Endothelial cell of umbilical vein (primary cell): Measurements from ENCODE around the gene CMIP. TPM values are rescaled to one million over a fixed set of nuclear protein-coding genes. Genes with fewer than 3 reads are reported as not detected.

Source experiments
- BruUV-seq: library from RNA; stranded (reverse); fragments of 400-500 nt; replicated peaks from 2 replicates; lab custom pipeline; 2021; lab: Mats Ljungman, UMichigan
- CTCF ChIA-PET: fragments of 300-600, 350-600 bp; sonication (Branson Sonifier 250); formaldehyde crosslinking; loops from one replicate; lab custom pipeline; 2021; ENCODE audit warnings: antibody characterized with exemption, inconsistent platforms; lab: Charles Lee
- POLR2A ChIA-PET: fragments of 300-600, 350-600 bp; sonication (Branson Sonifier 250); formaldehyde crosslinking; loops from one replicate; lab custom pipeline; 2021; ENCODE audit warnings: antibody characterized with exemption, inconsistent platforms; lab: Charles Lee
- DNase-seq: peaks from one replicate; pipeline ENCODE4 v3.0.0-alpha.2; 2011; ENCODE audit warnings: low read depth, low spot score
- FAIRE-seq: peaks from 2 replicates; lab custom pipeline; 2011; peaks lifted over from hg19 to GRCh38; lab: Jason Lieb, UNC
- H2AFZ ChIP-seq: 2 replicates; pipeline ENCODE4 v1.6.0; 2012; ENCODE audit warnings: low read depth, low read length, control low read depth, inconsistent platforms
- H3K27ac ChIP-seq: 2 replicates; pipeline ENCODE4 v1.5.1; 2011; ENCODE audit warnings: low read depth, mild to moderate bottlenecking, control low read depth, low read length, moderate library complexity; ENCODE audit not compliant: insufficient read depth
- H3K27me3 ChIP-seq, 2 experiments: 2 replicates each; pipeline versions ENCODE4 v1.6.0 to v1.6.1; 2011; ENCODE audit warnings: low read length in 2 of 2, mixed read lengths in 1 of 2; ENCODE audit not compliant: control insufficient read depth in 2 of 2, insufficient read depth in 2 of 2
- H3K36me3 ChIP-seq, 2 experiments: 2 replicates in 1 of 2; 3 replicates in 1 of 2; pipeline ENCODE4 v1.5.1; 2011; ENCODE audit warnings: low read length in 2 of 2, mild to moderate bottlenecking in 1 of 2, moderate library complexity in 1 of 2; ENCODE audit not compliant: control insufficient read depth in 2 of 2, insufficient read depth in 2 of 2; ENCODE audit errors: extremely low read depth in 1 of 2
- H3K4me1 ChIP-seq: 3 replicates; pipeline ENCODE4 v1.5.1; 2011; ENCODE audit warnings: mild to moderate bottlenecking, low read length; ENCODE audit not compliant: control insufficient read depth, insufficient read depth; ENCODE audit errors: extremely low read depth
- H3K4me2 ChIP-seq: 2 replicates; pipeline ENCODE4 v1.6.1; 2011; ENCODE audit warnings: low read length, control low read depth, mixed read lengths; ENCODE audit not compliant: insufficient read depth
- H3K4me3 ChIP-seq, 3 experiments: fragments of 200-600 bp in 1 of 3; sonication (generic), shearing (Covaris generic) in 1 of 3; replicated peaks in 1 of 3; 2 replicates each; pipeline ENCODE4 v1.5.1; 2011 to 2016; ENCODE audit warnings: control low read depth in 3 of 3, low read length in 3 of 3, mild to moderate bottlenecking in 2 of 3, inconsistent platforms in 1 of 3, low read depth in 1 of 3, moderate library complexity in 1 of 3; ENCODE audit not compliant: insufficient read depth in 1 of 3
- H3K79me2 ChIP-seq: 2 replicates; pipeline ENCODE4 v1.6.0; 2012; ENCODE audit warnings: low read length, inconsistent platforms; ENCODE audit not compliant: control insufficient read depth, insufficient read depth
- H3K9ac ChIP-seq: replicated peaks from 2 replicates; pipeline ENCODE3; 2011; ENCODE audit warnings: low read length, control low read depth; ENCODE audit not compliant: insufficient read depth; ENCODE audit errors: extremely low read depth
- H3K9me1 ChIP-seq: replicated peaks from 3 replicates; pipeline ENCODE4 v1.6.0; 2011; ENCODE audit warnings: mild to moderate bottlenecking, low read length; ENCODE audit not compliant: control insufficient read depth, insufficient read depth; ENCODE audit errors: extremely low read depth
- H3K9me3 ChIP-seq: replicated peaks from 2 replicates; pipeline ENCODE4 v1.5.1; 2012; ENCODE audit warnings: low read length, inconsistent platforms; ENCODE audit not compliant: control insufficient read depth, insufficient read depth
- H4K20me1 ChIP-seq: replicated peaks from 2 replicates; pipeline ENCODE3; 2011; ENCODE audit warnings: mild to moderate bottlenecking, low read length; ENCODE audit not compliant: control insufficient read depth, insufficient read depth; ENCODE audit errors: extremely low read depth
- CTCF ChIP-seq, 2 donors: IDR thresholded peaks; 1 replicate in 1 of 2; 2 replicates in 1 of 2; pipeline ENCODE4 v1.5.1; 2011; ENCODE audit warnings: low read length in 2 of 2, mild to moderate bottlenecking in 2 of 2, moderate library complexity in 2 of 2, control low read depth in 1 of 2, inconsistent platforms in 1 of 2, low read depth in 1 of 2; ENCODE audit not compliant: insufficient read depth in 1 of 2; ENCODE audit errors: extremely low read depth in 1 of 2
- EZH2 ChIP-seq: IDR thresholded peaks from 2 replicates; pipeline ENCODE4 v1.6.1; 2012; ENCODE audit warnings: borderline replicate concordance, low read depth, mild to moderate bottlenecking, moderate library complexity, low read length, inconsistent platforms; ENCODE audit not compliant: severe bottlenecking
- FOS ChIP-seq: IDR thresholded peaks from 2 replicates; pipeline ENCODE4 v1.6.1; 2011; ENCODE audit warnings: mild to moderate bottlenecking, low read length, moderate library complexity, borderline replicate concordance; ENCODE audit not compliant: insufficient read depth
- GATA2 ChIP-seq: IDR thresholded peaks from 2 replicates; pipeline ENCODE4 v1.7.0; 2011; ENCODE audit warnings: low read depth, mild to moderate bottlenecking, moderate library complexity, mixed read lengths, low read length; ENCODE audit not compliant: insufficient read length, insufficient read depth
- JUN ChIP-seq: IDR thresholded peaks from 2 replicates; pipeline ENCODE4 v1.6.1; 2011; ENCODE audit warnings: borderline replicate concordance, low read depth; ENCODE audit not compliant: insufficient read length, insufficient read depth
- MAX ChIP-seq: IDR thresholded peaks from 2 replicates; pipeline ENCODE4 v1.6.1; 2011; ENCODE audit not compliant: insufficient read depth, insufficient read length
- MYC ChIP-seq: IDR thresholded peaks from one replicate; pipeline ENCODE4 v1.6.1; 2011; ENCODE audit warnings: mild to moderate bottlenecking, low read depth, low read length
- POLR2A ChIP-seq: IDR thresholded peaks from 2 replicates; pipeline ENCODE4 v1.6.1; 2012; ENCODE audit warnings: low read depth, mild to moderate bottlenecking, control low read depth, low read length
- POLR2AphosphoS5 ChIP-seq: IDR thresholded peaks from 2 replicates; pipeline ENCODE4 v1.6.1; 2012; ENCODE audit warnings: low read depth, mild to moderate bottlenecking, control low read depth, low read length, moderate library complexity; ENCODE audit not compliant: insufficient read depth
- dilution Hi-C: fragments of 300-500 bp; cut with MboI; formaldehyde crosslinking; loops from one replicate; pipeline ENCODE4 v1.15.0; 2019; ENCODE audit warnings: low sequenced_read_pairs; ENCODE audit not compliant: extremely low pct_ligation_motif_present
- intact Hi-C: fragments of 100-400 bp; cut with micrococcal nuclease; formaldehyde crosslinking; loops from one replicate; pipeline ENCODE4 v1.10.0; 2022
- polyA plus RNA-seq, 4 experiments: library from polyadenylated mRNA; depleted of rRNA in 3 of 4; stranded (reverse) in 3 of 4; unstranded in 1 of 4; fragments of >200 nt; gene quantifications; 2 replicates each; pipeline versions ENCODE4 v1.2.1 to v1.2.3, GENCODE V29; 2011 to 2012; ENCODE audit warnings: missing spikeins in 1 of 4
- total RNA-seq: library from RNA; stranded (reverse); gene quantifications from 2 replicates; pipeline ENCODE4 v1.2.3, GENCODE V29; 2021

CMIP gene
- total and polyA plus RNA-seq, 2 donors (not counting 3 experiments of a cell fraction or from before 2014, with no cell fraction given), result 29.0 to 101 TPM

GRCh38 chr16:81646561-81646960 lies 202.0 kb downstream of the CMIP start:
- DNase-seq (no peak), FAIRE-seq (no peak)
- Histone ChIP-seq H2AFZ (no peak overlapping the region), H4K20me1 (no peaks in the 10 kb centered on the region), H3K4me1 (peaks cover 5% of the 10 kb centered on the region), H3K4me3 (no peak overlapping the region), H3K4me2 (no peak overlapping the region), H3K27me3 (no peaks in the 10 kb centered on the region), H3K9me1 (no peaks in the 10 kb centered on the region), H3K9me3 (no peaks in the 10 kb centered on the region), H3K36me3 (peaks cover 0 to 12% of the 10 kb centered on the region in 2 experiments), H3K27ac (no peak overlapping the region), H3K9ac (no peak overlapping the region), H3K79me2 (peaks cover 2% of the 10 kb centered on the region)
- POLR2A ChIA-PET, result no interaction called here
- dilution Hi-C loops, result no loop called here
- intact Hi-C loops, result no loop called here
- CTCF ChIA-PET, result interaction anchor here (1.7 kb wide), 1 partner anchor 15 kb away, joined by 3 read pairs; no protein-coding TSS in a partner anchor
- no TSS peak for BruUV-seq
- TF ChIP-seq POLR2AphosphoS5, result no peak
- TF ChIP-seq GATA2, result no peak
- TF ChIP-seq EZH2, result no peak

GRCh38 chr16:81647527-81647926 lies 202.9 kb downstream of the CMIP start:
- no peak for TF ChIP-seq MAX
- no peak for TF ChIP-seq EZH2
- TF ChIP-seq JUN, result peak; percentile 22
- TF ChIP-seq GATA2, result no peak
- TF ChIP-seq POLR2A, result no peak
- no peak for TF ChIP-seq MYC
- TF ChIP-seq POLR2AphosphoS5, result no peak
- TF ChIP-seq FOS, result no peak
- TF ChIP-seq CTCF (IDR thresholded peaks at IDR 0.05; ENCODE audit: extremely low read depth in 1 of 2, insufficient read depth in 1 of 2, low read depth in 1 of 2, low read length in 2 of 2), result no peak
- Histone ChIP-seq H2AFZ (no peak overlapping the region), H3K36me3 (peaks cover 2 to 12% of the 10 kb centered on the region in 2 experiments), H3K4me2 (no peak overlapping the region), H4K20me1 (no peaks in the 10 kb centered on the region), H3K9me1 (no peaks in the 10 kb centered on the region), H3K9ac (no peak overlapping the region), H3K27ac (no peak overlapping the region), H3K4me3 (no peak overlapping the region), H3K79me2 (peaks cover 2% of the 10 kb centered on the region), H3K9me3 (no peaks in the 10 kb centered on the region), H3K4me1 (peaks cover 5% of the 10 kb centered on the region), H3K27me3 (no peaks in the 10 kb centered on the region)
- dilution Hi-C loops (no loop called here), intact Hi-C loops (no loop called here)
- ChIA-PET POLR2A (no interaction called here), CTCF (interaction anchor here (0.7 to 1.7 kb wide), 3 partner anchors 16 to 50 kb away, joined by 3 read pairs; no protein-coding TSS in a partner anchor)
- BruUV-seq, result no TSS peak
- DNase-seq (no peak), FAIRE-seq (peak; percentile 70)
